ENCODE measurements around the gene ZKSCAN8.
"Not testable (repeated sequence)": the region's sequence is repeated elsewhere in the genome, so short reads cannot be mapped to it uniquely, and the experiment has no call there.

The ZKSCAN8 gene

GRCh38 chr6:28141500-28142329 is at the start of gene ZKSCAN8:
TSS of gene ZKSCAN8 (plus strand) at chr6:28141883. CDS start at chr6:28148408, 6,525 bp downstream.
- DNase-seq = peak; percentile 83

- DNase-seq = not testable (repeated sequence)
Measured at GRCh38 chr6:28102222-28102621, 39.5 kb upstream of the ZKSCAN8 start.

GRCh38 chr6:28102699-28103098 is 39.0 kb upstream of the ZKSCAN8 start:
- DNase-seq = not testable (repeated sequence)

- DNase-seq = peak; percentile 79
Measured at GRCh38 chr6:28104392-28105244, 37.1 kb upstream of the ZKSCAN8 start.

- DNase-seq = no peak
Measured at GRCh38 chr6:28105245-28105639, 36.4 kb upstream of the ZKSCAN8 start.

GRCh38 chr6:28107506-28107905 is 34.2 kb upstream of the ZKSCAN8 start:
- no peak for DNase-seq

GRCh38 chr6:28111964-28112363 is 29.7 kb upstream of the ZKSCAN8 start:
- DNase-seq = no peak

- no peak for DNase-seq
Measured at GRCh38 chr6:28115799-28116198, 25.9 kb upstream of the ZKSCAN8 start.

- no peak for DNase-seq
Measured at GRCh38 chr6:28117386-28118050, 24.2 kb upstream of the ZKSCAN8 start.

- DNase-seq = no peak
Measured at GRCh38 chr6:28118217-28118616, 23.5 kb upstream of the ZKSCAN8 start.

- DNase-seq = no peak
Measured at GRCh38 chr6:28121876-28122275, 19.8 kb upstream of the ZKSCAN8 start.

- DNase-seq = not testable (repeated sequence)
Measured at GRCh38 chr6:28122283-28122682, 19.4 kb upstream of the ZKSCAN8 start.

- DNase-seq = peak; percentile 78
Measured at GRCh38 chr6:28124350-28124970, 17.2 kb upstream of the ZKSCAN8 start, which contains the start of gene ZSCAN16. TSS of gene ZSCAN16 (plus strand) at chr6:28124609. CDS start at chr6:28125444, 835 bp downstream.

GRCh38 chr6:28124971-28125353 is 16.7 kb upstream of the ZKSCAN8 start:
- DNase-seq = no peak

GRCh38 chr6:28125401-28125800 is 16.3 kb upstream of the ZKSCAN8 start:
- no peak for DNase-seq

- peak; percentile 7 for DNase-seq
Measured at GRCh38 chr6:28134015-28134414, 7.7 kb upstream of the ZKSCAN8 start.

GRCh38 chr6:28134716-28135115 is 7.0 kb upstream of the ZKSCAN8 start:
- DNase-seq = no peak

GRCh38 chr6:28135393-28135792 is 6.3 kb upstream of the ZKSCAN8 start:
- no peak for DNase-seq

GRCh38 chr6:28136585-28137504 is 4.8 kb upstream of the ZKSCAN8 start:
- peak; percentile 90 for DNase-seq

- DNase-seq = no peak
Measured at GRCh38 chr6:28137505-28137981, 4.1 kb upstream of the ZKSCAN8 start.

- DNase-seq = no peak
Measured at GRCh38 chr6:28139860-28140543, 1.7 kb upstream of the ZKSCAN8 start.

All from NCI-H226 (cell line).